HCT116 (cell line): Measurements from ENCODE around the gene ADARB2.

Source experiments
- CBX3 ChIP-seq: IDR thresholded peaks from 2 replicates; pipeline ENCODE4 v1.6.1; 2012; ENCODE audit warnings: low read depth
- CEBPB ChIP-seq: IDR thresholded peaks from 2 replicates; pipeline ENCODE4 v1.6.1; 2012; ENCODE audit warnings: low read depth
- EZH2 ChIP-seq: fragments of 200-600 bp; sonication (generic); IDR thresholded peaks from 2 replicates; pipeline ENCODE4 v1.6.1; 2017; ENCODE audit warnings: antibody characterized with exemption, mixed run types
- EZH2phosphoT487 ChIP-seq: fragments of 200-600 bp; IDR thresholded peaks from 2 replicates; pipeline ENCODE4 v1.6.1; 2018; ENCODE audit warnings: antibody characterized with exemption, borderline replicate concordance
- JUND ChIP-seq: IDR thresholded peaks from 2 replicates; pipeline ENCODE4 v1.6.1; 2012
- POLR2A ChIP-seq: IDR thresholded peaks from 2 replicates; pipeline ENCODE4 v1.7.0; 2011; ENCODE audit warnings: borderline replicate concordance; ENCODE audit not compliant: insufficient read depth, insufficient read length; ENCODE audit errors: extremely low read depth
- POLR2AphosphoS5 ChIP-seq: IDR thresholded peaks from 2 replicates; pipeline ENCODE4 v1.6.1; 2011; ENCODE audit warnings: mild to moderate bottlenecking, low read depth, low read length, moderate library complexity
- RAD21 ChIP-seq: IDR thresholded peaks from 2 replicates; pipeline ENCODE4 v1.6.1; 2012; ENCODE audit warnings: low read depth, mild to moderate bottlenecking
- SP1 ChIP-seq: IDR thresholded peaks from 2 replicates; pipeline ENCODE4 v1.6.1; 2012; ENCODE audit warnings: low read depth
- TCF7L2 ChIP-seq: IDR thresholded peaks from 2 replicates; pipeline ENCODE4 v1.7.0; 2011; ENCODE audit warnings: borderline replicate concordance, inconsistent platforms; ENCODE audit not compliant: insufficient read depth, insufficient read length; ENCODE audit errors: extremely low read depth
- ZNF274 ChIP-seq: fragments of 200-500 bp; sonication (Bioruptor generic); IDR thresholded peaks from 2 replicates; pipeline ENCODE4 v1.6.1; 2014; ENCODE audit warnings: mild to moderate bottlenecking, low read depth, low read length, inconsistent platforms
- TF ChIP-seq, protein P1 (sequence below), 3 experiments: fragments of 200-600 bp in 1 of 3; sonication (generic) in 1 of 3; IDR thresholded peaks in 2 of 3; conservative IDR thresholded peaks in 1 of 3; 2 replicates each; pipeline ENCODE4 v1.5.1; 2012 to 2017; ENCODE audit warnings: low read depth in 2 of 3, low read length in 2 of 3, antibody characterized with exemption in 1 of 3, borderline replicate concordance in 1 of 3, control low read depth in 1 of 3, mild to moderate bottlenecking in 1 of 3, mixed read lengths in 1 of 3, mixed run types in 1 of 3, moderate library complexity in 1 of 3; ENCODE audit not compliant: insufficient read depth in 1 of 3

DNA sequence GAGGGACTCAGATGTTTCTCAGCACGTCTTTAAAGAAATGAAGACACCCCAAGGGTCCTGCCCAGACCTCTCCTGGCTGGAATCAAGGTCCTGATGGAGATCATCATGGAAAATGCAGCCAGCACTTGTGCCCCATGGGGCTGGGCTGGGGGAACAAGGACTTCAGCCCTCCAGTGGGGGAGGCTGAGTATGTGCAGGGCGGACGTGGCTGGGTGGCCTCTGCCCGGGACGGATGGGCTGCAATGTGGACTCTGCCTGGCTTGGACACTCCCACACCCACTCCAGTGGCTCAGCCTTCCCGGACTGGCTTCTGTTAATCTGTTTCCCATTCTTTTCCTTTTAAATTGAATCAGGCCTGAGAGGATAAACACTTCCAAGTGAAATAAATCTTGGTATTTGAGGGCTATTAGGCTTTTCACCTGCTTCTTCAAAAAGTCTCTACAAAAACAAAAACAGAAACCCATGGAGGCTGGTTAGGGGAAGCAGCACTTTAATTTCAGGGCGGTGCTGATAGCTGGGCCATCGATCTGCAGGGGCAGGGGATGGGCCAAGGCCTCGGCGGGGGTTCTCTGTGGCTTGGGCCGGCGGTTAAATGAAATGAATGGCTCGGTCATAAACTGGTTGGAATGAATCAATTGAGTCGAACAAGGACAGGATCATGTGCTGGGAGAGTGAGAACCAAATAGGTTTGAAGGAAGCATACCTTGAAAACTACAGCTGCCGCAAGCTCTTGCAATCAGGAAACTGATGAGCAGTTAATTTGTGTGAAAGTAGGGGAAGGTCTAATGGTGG lies 51.4 kb downstream of the ADARB2 start:
- TF ChIP-seq, protein P1, sequence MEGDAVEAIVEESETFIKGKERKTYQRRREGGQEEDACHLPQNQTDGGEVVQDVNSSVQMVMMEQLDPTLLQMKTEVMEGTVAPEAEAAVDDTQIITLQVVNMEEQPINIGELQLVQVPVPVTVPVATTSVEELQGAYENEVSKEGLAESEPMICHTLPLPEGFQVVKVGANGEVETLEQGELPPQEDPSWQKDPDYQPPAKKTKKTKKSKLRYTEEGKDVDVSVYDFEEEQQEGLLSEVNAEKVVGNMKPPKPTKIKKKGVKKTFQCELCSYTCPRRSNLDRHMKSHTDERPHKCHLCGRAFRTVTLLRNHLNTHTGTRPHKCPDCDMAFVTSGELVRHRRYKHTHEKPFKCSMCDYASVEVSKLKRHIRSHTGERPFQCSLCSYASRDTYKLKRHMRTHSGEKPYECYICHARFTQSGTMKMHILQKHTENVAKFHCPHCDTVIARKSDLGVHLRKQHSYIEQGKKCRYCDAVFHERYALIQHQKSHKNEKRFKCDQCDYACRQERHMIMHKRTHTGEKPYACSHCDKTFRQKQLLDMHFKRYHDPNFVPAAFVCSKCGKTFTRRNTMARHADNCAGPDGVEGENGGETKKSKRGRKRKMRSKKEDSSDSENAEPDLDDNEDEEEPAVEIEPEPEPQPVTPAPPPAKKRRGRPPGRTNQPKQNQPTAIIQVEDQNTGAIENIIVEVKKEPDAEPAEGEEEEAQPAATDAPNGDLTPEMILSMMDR (IDR thresholded peaks at IDR 0.05 in 2 of 3, conservative IDR thresholded peaks at IDR 0.05 in 1 of 3; ENCODE audit: borderline replicate concordance in 1 of 3, insufficient read depth in 1 of 3, low read depth in 2 of 3, low read length in 2 of 3): no peak
- TF ChIP-seq TCF7L2: no peak
- no peak for TF ChIP-seq SP1
- TF ChIP-seq CEBPB: no peak
- TF ChIP-seq EZH2: no peak
- TF ChIP-seq ZNF274: no peak
- TF ChIP-seq POLR2A: no peak
- no peak for TF ChIP-seq JUND
- no peak for TF ChIP-seq EZH2phosphoT487
- no peak for TF ChIP-seq RAD21
- no peak for TF ChIP-seq CBX3
- no peak for TF ChIP-seq POLR2AphosphoS5
